ENCODE measurements around the gene NKG7.

DNA sequence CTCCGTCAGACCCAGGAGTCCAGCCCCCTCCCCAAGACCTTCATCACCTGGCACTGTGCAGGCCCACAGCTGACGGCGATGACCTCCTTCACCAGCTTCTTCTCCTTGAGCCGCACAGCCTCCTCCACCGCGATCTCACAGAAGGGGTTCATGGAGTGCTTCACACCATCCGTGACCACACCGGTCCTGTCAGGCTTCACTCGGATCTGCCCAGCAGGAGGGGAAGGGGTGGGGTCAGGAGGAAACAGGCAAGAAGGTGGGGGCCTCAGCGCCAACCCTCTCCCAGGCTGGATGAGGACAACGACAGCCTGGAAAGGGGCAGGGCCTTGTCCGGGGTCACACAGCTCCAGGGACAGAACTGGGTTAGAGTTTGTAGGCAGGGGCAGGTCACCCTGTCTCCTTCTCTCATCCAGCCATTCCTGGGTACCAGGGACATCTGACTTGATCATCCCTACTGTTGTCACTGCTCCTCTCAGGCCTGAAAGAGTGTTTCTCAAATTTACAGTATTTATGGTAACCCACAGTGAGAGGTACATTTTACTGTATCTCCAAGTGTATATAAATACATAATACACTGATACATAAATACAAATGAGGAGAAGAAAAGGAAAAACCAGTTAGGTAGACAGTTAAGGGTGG is 18.2 kb downstream of the NKG7 start:
- TF ChIP-seq, protein P1, sequence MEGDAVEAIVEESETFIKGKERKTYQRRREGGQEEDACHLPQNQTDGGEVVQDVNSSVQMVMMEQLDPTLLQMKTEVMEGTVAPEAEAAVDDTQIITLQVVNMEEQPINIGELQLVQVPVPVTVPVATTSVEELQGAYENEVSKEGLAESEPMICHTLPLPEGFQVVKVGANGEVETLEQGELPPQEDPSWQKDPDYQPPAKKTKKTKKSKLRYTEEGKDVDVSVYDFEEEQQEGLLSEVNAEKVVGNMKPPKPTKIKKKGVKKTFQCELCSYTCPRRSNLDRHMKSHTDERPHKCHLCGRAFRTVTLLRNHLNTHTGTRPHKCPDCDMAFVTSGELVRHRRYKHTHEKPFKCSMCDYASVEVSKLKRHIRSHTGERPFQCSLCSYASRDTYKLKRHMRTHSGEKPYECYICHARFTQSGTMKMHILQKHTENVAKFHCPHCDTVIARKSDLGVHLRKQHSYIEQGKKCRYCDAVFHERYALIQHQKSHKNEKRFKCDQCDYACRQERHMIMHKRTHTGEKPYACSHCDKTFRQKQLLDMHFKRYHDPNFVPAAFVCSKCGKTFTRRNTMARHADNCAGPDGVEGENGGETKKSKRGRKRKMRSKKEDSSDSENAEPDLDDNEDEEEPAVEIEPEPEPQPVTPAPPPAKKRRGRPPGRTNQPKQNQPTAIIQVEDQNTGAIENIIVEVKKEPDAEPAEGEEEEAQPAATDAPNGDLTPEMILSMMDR (IDR thresholded peaks at IDR 0.05) = no peak
- TF ChIP-seq POLR2A (IDR thresholded peaks at IDR 0.05) = no peak
